Measurements from ENCODE around the gene COL23A1.

Gene COL23A1

GRCh38 chr5:178192244-178192643, 397.9 kb downstream of the COL23A1 start:
- in situ Hi-C loops (cut with MboI; ENCODE audit: low sequenced_read_pairs, unreplicated experiment): no loop called here
- TF ChIP-seq CTCF (IDR thresholded peaks at IDR 0.05; ENCODE audit: borderline replicate concordance, control extremely low read depth, extremely low read depth, insufficient read depth, missing control alignments): no peak
- no peak for DNase-seq (ENCODE audit: low spot score)

GRCh38 chr5:178191661-178192060, 398.5 kb downstream of the COL23A1 start:
- in situ Hi-C loops (cut with MboI; ENCODE audit: low sequenced_read_pairs, unreplicated experiment): no loop called here
- TF ChIP-seq CTCF (IDR thresholded peaks at IDR 0.05; ENCODE audit: borderline replicate concordance, control extremely low read depth, extremely low read depth, insufficient read depth, missing control alignments): no peak
- DNase-seq (ENCODE audit: low spot score): no peak

- in situ Hi-C loops (cut with MboI; ENCODE audit: low sequenced_read_pairs, unreplicated experiment): no loop called here
- TF ChIP-seq CTCF (IDR thresholded peaks at IDR 0.05; ENCODE audit: borderline replicate concordance, control extremely low read depth, extremely low read depth, insufficient read depth, missing control alignments): no peak
- DNase-seq (ENCODE audit: low spot score): no peak
Observed at GRCh38 chr5:178189433-178189832, 400.8 kb downstream of the COL23A1 start.
